Sigmoid colon (tissue), 7 donors: ENCODE data around the gene DNAH11. TPM values are rescaled to one million over a fixed set of nuclear protein-coding genes. Genes with fewer than 3 reads are reported as not detected.
"Not testable (repeated sequence)": the region's sequence is repeated elsewhere in the genome, so short reads cannot be mapped to it uniquely, and the experiment has no call there.

ENCODE experiments used
- DNase-seq: peaks from one replicate; pipeline ENCODE4 v3.0.0-alpha.2; 2019
- H3K27ac ChIP-seq, 4 donors: fragments of 200-600 bp; sonication (generic); one replicate each; pipeline ENCODE4 v1.5.1; 2016 to 2019; ENCODE audit warnings: mild to moderate bottlenecking in 1 of 4
- H3K27me3 ChIP-seq, 3 donors: fragments of 200-600 bp; sonication (generic); one replicate each; pipeline ENCODE4 v1.5.1; 2019; ENCODE audit warnings: mild to moderate bottlenecking in 1 of 3
- H3K36me3 ChIP-seq, 4 donors: fragments of 200-600 bp; sonication (generic); one replicate each; pipeline ENCODE4 v1.5.1; 2016 to 2019
- H3K4me1 ChIP-seq, 4 donors: fragments of 200-600 bp; sonication (generic); one replicate each; pipeline ENCODE4 v1.5.1; 2017 to 2019
- H3K4me3 ChIP-seq, 4 donors: fragments of 200-600 bp; sonication (generic); one replicate each; pipeline ENCODE4 v1.5.1; 2017 to 2019; ENCODE audit warnings: mild to moderate bottlenecking in 2 of 4, moderate library complexity in 1 of 4
- H3K9me3 ChIP-seq, 4 donors: fragments of 200-600 bp in 3 of 4; sonication (generic) in 3 of 4; one replicate each; pipeline versions ENCODE4 v1.5.1 to v1.6.1; 2013 to 2019
- CTCF ChIP-seq, 4 experiments: fragments of 450-650 bp in 3 of 4; fragments of 200-600 bp in 1 of 4; IDR thresholded peaks; one replicate each; pipeline ENCODE4 v1.5.1; 2016 to 2019; ENCODE audit warnings: antibody characterized with exemption in 4 of 4, mild to moderate bottlenecking in 3 of 4, moderate library complexity in 2 of 4
- EP300 ChIP-seq, 4 donors: sonication (generic); formaldehyde crosslinking; IDR thresholded peaks; one replicate each; pipeline ENCODE4 v1.6.1; 2017; ENCODE audit warnings: antibody characterized with exemption in 4 of 4
- POLR2A ChIP-seq, 2 donors: fragments of 450-650 bp; IDR thresholded peaks; one replicate each; pipeline ENCODE4 v1.6.1; 2016; ENCODE audit warnings: antibody characterized with exemption in 2 of 2, mild to moderate bottlenecking in 2 of 2, moderate library complexity in 2 of 2
- POLR2AphosphoS5 ChIP-seq, 4 donors: sonication (generic); formaldehyde crosslinking; IDR thresholded peaks; one replicate each; pipeline ENCODE4 v1.6.1; 2017; ENCODE audit warnings: antibody characterized with exemption in 4 of 4
- WGBS, 2 donors: extraction: QIAGEN DNeasy Blood & Tissue Kit; methylation state at CpG; one replicate each; pipeline ENCODE4 v1.1.7; 2013; 5-methylcytosine and 5-hydroxymethylcytosine counted together
- intact Hi-C: fragments of 100-400 bp; cut with DNase I; formaldehyde crosslinking; loops from one replicate; pipeline ENCODE4 v1.15.1; 2023
- polyA plus RNA-seq, 3 donors: library from polyadenylated mRNA; stranded (reverse); fragments of 200-250 nt; gene quantifications; one replicate each; pipeline ENCODE4 v1.2.3, GENCODE V29; 2013
- total RNA-seq, 4 donors: library from RNA; depleted of rRNA; stranded (reverse); fragments of >200 nt; gene quantifications; one replicate each; pipeline ENCODE4 v1.1.0, GENCODE V29; 2016
- donor health status: healthy with polysubstance abuse.
- donor health status: Bipolar disorder and iron deficiency.
- donor health status: healthy.

Gene DNAH11
- total and polyA plus RNA-seq, 7 donors = under 0.01 to 1.2 (median 0.13) TPM; not detected in 2

DNA sequence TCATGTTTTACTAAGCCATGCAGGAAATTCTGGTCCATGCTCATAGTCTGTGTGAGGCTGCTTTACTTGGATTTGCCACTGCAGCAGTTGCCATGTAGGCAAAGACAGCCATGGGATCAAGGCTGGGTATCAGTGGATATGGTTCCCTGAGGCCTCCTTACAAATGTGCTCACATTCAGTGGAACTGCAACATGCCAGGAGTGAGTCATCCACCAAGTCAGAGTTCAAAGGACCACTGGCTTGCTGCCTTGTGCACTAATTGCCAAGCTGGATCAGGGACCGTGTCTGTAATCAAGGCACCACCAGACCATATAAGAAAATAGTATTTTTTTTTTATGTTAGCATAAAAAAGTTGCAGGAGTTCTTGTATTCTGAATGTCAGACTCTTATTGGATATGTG is 301.9 kb downstream of the DNAH11 start:
- Histone ChIP-seq H3K36me3 (no peaks in the 10 kb centered on the region), H3K9me3 (no peaks in the 10 kb centered on the region), H3K27me3 (no peaks in the 10 kb centered on the region), H3K4me1 (no peaks in the 10 kb centered on the region), H3K27ac (no peak overlapping the region), H3K4me3 (no peak overlapping the region)
- intact Hi-C loops = no loop called here
- DNase-seq = no peak
- WGBS, 2 donors = 25 to 80% methylated on average over 1 of the region's 1 CpG
- TF ChIP-seq POLR2A (IDR thresholded peaks at IDR 0.05) (no peak), EP300 (IDR thresholded peaks at IDR 0.05) (no peak), CTCF (IDR thresholded peaks at IDR 0.05) (no peak), POLR2AphosphoS5 (IDR thresholded peaks at IDR 0.05) (no peak)

GRCh38 chr7:21850531-21851285 is 307.9 kb downstream of the DNAH11 start:
- WGBS, 2 donors = 81 to 87% methylated on average over 5 of the region's 5 CpGs
- Histone ChIP-seq H3K4me1 (no peaks in the 10 kb centered on the region), H3K36me3 (no peaks in the 10 kb centered on the region), H3K27ac (no peak overlapping the region), H3K27me3 (no peaks in the 10 kb centered on the region), H3K9me3 (no peaks in the 10 kb centered on the region), H3K4me3 (no peak overlapping the region)
- TF ChIP-seq POLR2A (IDR thresholded peaks at IDR 0.05) (no peak), CTCF (IDR thresholded peaks at IDR 0.05) (no peak), POLR2AphosphoS5 (IDR thresholded peaks at IDR 0.05) (no peak), EP300 (IDR thresholded peaks at IDR 0.05) (no peak)
- no peak for DNase-seq
- intact Hi-C loops = no loop called here

- Histone ChIP-seq H3K27me3 (no peaks in the 10 kb centered on the region), H3K36me3 (no peaks in the 10 kb centered on the region), H3K9me3 (no peaks in the 10 kb centered on the region), H3K4me1 (no peaks in the 10 kb centered on the region), H3K27ac (no peak overlapping the region), H3K4me3 (no peak overlapping the region)
- intact Hi-C loops = no loop called here
- no peak for DNase-seq
- TF ChIP-seq POLR2AphosphoS5 (IDR thresholded peaks at IDR 0.05) (no peak), EP300 (IDR thresholded peaks at IDR 0.05) (no peak), POLR2A (IDR thresholded peaks at IDR 0.05) (no peak), CTCF (IDR thresholded peaks at IDR 0.05) (no peak)
- WGBS, 2 donors = 39 to 73% methylated on average over 6 of the region's 6 CpGs
Observed at GRCh38 chr7:21851559-21851967, 308.7 kb downstream of the DNAH11 start.

GRCh38 chr7:21865631-21866204 is 322.9 kb downstream of the DNAH11 start:
- H3K27ac ChIP-seq, H3K9me3 ChIP-seq, H3K27me3 ChIP-seq, intact Hi-C loops, H3K4me1 ChIP-seq, H3K36me3 ChIP-seq, DNase-seq, H3K4me3 ChIP-seq: not testable (repeated sequence)
- 43 to 62% methylated on average over 7 of the region's 7 CpGs for WGBS, 2 donors

DNA sequence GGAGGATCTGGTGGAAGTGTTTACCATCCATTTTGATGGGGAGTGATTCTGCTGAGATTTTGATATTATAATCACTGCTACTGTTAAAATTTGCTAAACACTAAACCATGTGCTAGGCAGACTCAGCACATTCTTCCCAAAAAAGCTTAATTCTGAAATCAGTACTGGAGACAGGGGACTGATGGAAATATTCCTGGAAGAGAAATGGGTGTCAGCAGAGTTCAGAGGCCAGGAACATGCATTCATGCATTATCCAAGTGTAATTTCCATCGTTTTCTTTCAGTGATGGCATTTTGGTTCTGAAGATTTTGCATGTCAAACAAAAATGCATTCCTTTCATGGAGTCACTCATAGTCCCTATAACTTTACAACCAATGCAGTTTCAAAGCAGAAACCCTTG is 323.9 kb downstream of the DNAH11 start:
- Histone ChIP-seq H3K27me3 (no peaks in the 10 kb centered on the region), H3K4me1 (no peaks in the 10 kb centered on the region), H3K4me3 (no peak overlapping the region), H3K36me3 (no peaks in the 10 kb centered on the region), H3K27ac (no peak overlapping the region), H3K9me3 (no peaks in the 10 kb centered on the region)
- TF ChIP-seq CTCF (IDR thresholded peaks at IDR 0.05) (no peak), EP300 (IDR thresholded peaks at IDR 0.05) (no peak), POLR2AphosphoS5 (IDR thresholded peaks at IDR 0.05) (no peak), POLR2A (IDR thresholded peaks at IDR 0.05) (no peak)
- DNase-seq = no peak
- 42 to 71% methylated on average over 1 of the region's 1 CpG for WGBS, 2 donors
- intact Hi-C loops = no loop called here
